UCSD-AML1 (cell line): ENCODE measurements around the gene RPL28.

Experiments
- DNase-seq: peaks from one replicate; lab custom pipeline; 2025; ENCODE audit not compliant: unreplicated experiment; lab: John Stamatoyannopoulos, UW

Gene RPL28

GRCh38 chr19:55385724-55386492 is at the start of gene RPL28:
TSS of gene RPL28 (plus strand) at chr19:55385932. CDS start at chr19:55386358, 426 bp downstream.
- peak; percentile 98 for DNase-seq

- no peak for DNase-seq
Measured at GRCh38 chr19:55336101-55336500, 49.6 kb upstream of the RPL28 start.

GRCh38 chr19:55339105-55339888 is 46.4 kb upstream of the RPL28 start, which contains the start of gene KMT5C:
TSS of gene KMT5C (plus strand) at chr19:55339876. CDS start at chr19:55341937, 2,061 bp downstream.
- peak; percentile 100 for DNase-seq

GRCh38 chr19:55339889-55340783 is 45.6 kb upstream of the RPL28 start:
- DNase-seq: no peak

GRCh38 chr19:55340784-55341147 is 45.0 kb upstream of the RPL28 start:
- DNase-seq: peak; percentile 39

- DNase-seq: peak; percentile 69
Measured at GRCh38 chr19:55341171-55341588, 44.6 kb upstream of the RPL28 start.

- DNase-seq: no peak
Measured at GRCh38 chr19:55341595-55342531, 43.9 kb upstream of the RPL28 start.

GRCh38 chr19:55344444-55344843 is 41.3 kb upstream of the RPL28 start:
- no peak for DNase-seq

GRCh38 chr19:55345101-55345817 is 40.5 kb upstream of the RPL28 start:
- DNase-seq: no peak

GRCh38 chr19:55345818-55346724 is 39.7 kb upstream of the RPL28 start:
- DNase-seq: no peak

GRCh38 chr19:55346725-55347441 is 38.8 kb upstream of the RPL28 start:
- no peak for DNase-seq

GRCh38 chr19:55347442-55348009 is 38.2 kb upstream of the RPL28 start:
- no peak for DNase-seq

GRCh38 chr19:55348317-55349034 is 37.3 kb upstream of the RPL28 start:
- no peak for DNase-seq

- no peak for DNase-seq
Measured at GRCh38 chr19:55350620-55351315, 35.0 kb upstream of the RPL28 start.

- no peak for DNase-seq
Measured at GRCh38 chr19:55352040-55352439, 33.7 kb upstream of the RPL28 start.

- no peak for DNase-seq
Measured at GRCh38 chr19:55352549-55353145, 33.1 kb upstream of the RPL28 start.
